ENCODE measurements around the gene TIMP2. TPM values are rescaled to one million over a fixed set of nuclear protein-coding genes. Genes with fewer than 3 reads are reported as not detected.

TIMP2 gene
- total RNA-seq, 2 donors from 2014 or later = 99.1 to 158 TPM

DNA sequence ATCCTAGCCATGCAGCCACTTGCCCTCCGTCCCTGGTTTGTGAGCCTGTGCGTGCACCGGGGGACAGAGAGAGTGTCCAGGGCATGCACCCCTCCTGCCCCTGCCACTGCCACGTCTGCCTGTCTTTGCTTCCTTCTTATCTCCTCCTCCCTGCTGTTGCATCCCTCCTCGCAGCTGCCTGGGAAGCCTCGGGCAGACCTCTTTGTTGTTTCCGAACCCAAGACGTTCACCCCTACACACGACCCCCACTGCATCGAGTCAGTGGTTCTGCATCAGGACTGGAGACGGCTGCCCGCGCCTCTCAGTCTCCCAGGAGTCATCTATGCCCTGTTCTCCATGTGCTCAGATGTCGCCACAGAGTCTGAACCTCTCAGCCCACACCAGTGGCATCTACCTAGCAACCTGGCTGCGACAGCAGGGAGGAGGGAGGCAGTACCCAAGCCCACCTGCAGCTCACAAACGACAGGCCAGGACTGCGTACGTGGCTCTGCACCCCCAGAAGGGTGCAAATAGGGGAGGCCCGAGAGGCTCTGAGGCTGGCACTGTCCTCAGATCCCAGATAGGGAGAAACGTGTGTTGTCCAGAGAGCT lies 5.2 kb downstream of the TIMP2 start:
- DNase-seq (ENCODE audit: low spot score) = no peak
- H3K27ac ChIP-seq = peak overlapping the region; percentile 29 to 91

DNA sequence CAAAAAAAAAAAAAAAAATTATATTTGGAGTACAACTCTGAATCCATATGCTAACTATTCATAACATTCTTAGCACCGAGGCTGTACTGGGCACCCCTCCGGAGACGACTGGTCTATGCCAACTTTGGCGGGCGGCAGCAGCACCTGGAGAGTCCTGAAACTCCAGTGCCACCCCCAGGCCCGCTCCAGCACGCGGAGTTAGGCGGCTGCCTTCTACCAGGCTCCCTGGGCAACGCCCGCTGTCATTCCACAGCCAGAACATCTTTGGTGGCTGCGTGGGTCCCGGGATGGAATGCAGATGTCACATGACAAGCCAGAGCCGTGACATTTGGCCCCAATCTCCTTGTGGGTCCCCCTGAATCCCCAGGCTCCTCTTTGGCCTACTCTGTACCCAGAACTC lies 6.2 kb downstream of the TIMP2 start:
- no peak for DNase-seq (ENCODE audit: low spot score)
- no peaks in the 10 kb centered on the region for H3K9me3 ChIP-seq
- H3K27ac ChIP-seq = peak overlapping the region; percentile 29 to 59
- no peaks in the 10 kb centered on the region for H3K27me3 ChIP-seq
- peaks cover 0 to 93% of the 10 kb centered on the region in 2 donors for H3K4me1 ChIP-seq
- H3K36me3 ChIP-seq = no peaks in the 10 kb centered on the region
- H3K4me3 ChIP-seq = no peak overlapping the region
- TF ChIP-seq, protein P1, sequence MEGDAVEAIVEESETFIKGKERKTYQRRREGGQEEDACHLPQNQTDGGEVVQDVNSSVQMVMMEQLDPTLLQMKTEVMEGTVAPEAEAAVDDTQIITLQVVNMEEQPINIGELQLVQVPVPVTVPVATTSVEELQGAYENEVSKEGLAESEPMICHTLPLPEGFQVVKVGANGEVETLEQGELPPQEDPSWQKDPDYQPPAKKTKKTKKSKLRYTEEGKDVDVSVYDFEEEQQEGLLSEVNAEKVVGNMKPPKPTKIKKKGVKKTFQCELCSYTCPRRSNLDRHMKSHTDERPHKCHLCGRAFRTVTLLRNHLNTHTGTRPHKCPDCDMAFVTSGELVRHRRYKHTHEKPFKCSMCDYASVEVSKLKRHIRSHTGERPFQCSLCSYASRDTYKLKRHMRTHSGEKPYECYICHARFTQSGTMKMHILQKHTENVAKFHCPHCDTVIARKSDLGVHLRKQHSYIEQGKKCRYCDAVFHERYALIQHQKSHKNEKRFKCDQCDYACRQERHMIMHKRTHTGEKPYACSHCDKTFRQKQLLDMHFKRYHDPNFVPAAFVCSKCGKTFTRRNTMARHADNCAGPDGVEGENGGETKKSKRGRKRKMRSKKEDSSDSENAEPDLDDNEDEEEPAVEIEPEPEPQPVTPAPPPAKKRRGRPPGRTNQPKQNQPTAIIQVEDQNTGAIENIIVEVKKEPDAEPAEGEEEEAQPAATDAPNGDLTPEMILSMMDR (IDR thresholded peaks at IDR 0.05) = no peak

More for the DNA sequence above, 5.2 kb downstream of the TIMP2 start:
- Histone ChIP-seq H3K9me3 (no peaks in the 10 kb centered on the region), H3K4me3 (no peak overlapping the region), H3K27me3 (no peaks in the 10 kb centered on the region), H3K36me3 (no peaks in the 10 kb centered on the region), H3K4me1 (peaks cover 0 to 91% of the 10 kb centered on the region in 2 donors)
- TF ChIP-seq, protein P1 (IDR thresholded peaks at IDR 0.05) = no peak

DNA sequence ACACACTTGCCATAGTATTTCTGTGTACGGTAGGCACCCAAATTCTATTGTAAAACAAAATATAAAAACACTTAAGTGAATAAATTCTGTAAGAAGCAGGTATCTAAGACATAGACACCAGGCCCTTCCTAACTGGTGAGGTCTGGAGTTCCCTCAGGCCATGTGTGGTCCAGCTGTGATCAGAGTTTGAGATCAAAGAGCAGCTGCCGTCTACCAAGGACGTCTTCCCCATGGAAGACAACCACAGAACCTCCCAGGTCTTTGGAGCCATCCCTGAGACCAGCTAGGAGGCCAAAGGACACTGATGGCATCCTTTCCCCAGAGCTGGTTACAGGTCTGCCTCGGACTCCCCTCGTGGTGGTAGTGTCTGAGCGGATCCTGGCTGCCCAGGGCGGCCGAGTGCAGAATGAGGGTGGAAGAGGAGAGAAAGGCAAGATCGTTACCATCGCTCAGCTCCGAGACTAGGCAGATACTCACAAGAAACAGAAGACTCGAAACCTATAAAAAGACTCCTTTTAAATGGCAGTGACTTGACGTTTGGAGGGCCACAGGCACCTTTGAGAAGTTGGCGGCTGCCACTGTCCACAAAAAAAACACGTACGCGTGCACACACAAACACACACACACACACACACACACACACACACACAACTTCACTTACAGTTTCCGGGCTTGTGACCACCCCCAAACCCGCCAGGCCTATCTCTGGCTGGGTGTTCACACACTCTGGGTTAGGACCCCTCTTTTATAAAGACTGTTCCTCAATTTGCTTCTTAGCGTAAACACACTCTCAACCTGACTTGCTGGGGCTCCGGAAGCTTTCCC lies 7.5 kb downstream of the TIMP2 start:
- Histone ChIP-seq H3K36me3 (no peaks in the 10 kb centered on the region), H3K27ac (peak overlapping the region in 1 of 2 donors; percentile 59), H3K27me3 (no peaks in the 10 kb centered on the region), H3K4me3 (no peak overlapping the region), H3K4me1 (peaks cover 0 to 80% of the 10 kb centered on the region in 2 donors), H3K9me3 (no peaks in the 10 kb centered on the region)
- no peak for DNase-seq (ENCODE audit: low spot score)
- TF ChIP-seq, protein P1 (IDR thresholded peaks at IDR 0.05) = no peak

DNA sequence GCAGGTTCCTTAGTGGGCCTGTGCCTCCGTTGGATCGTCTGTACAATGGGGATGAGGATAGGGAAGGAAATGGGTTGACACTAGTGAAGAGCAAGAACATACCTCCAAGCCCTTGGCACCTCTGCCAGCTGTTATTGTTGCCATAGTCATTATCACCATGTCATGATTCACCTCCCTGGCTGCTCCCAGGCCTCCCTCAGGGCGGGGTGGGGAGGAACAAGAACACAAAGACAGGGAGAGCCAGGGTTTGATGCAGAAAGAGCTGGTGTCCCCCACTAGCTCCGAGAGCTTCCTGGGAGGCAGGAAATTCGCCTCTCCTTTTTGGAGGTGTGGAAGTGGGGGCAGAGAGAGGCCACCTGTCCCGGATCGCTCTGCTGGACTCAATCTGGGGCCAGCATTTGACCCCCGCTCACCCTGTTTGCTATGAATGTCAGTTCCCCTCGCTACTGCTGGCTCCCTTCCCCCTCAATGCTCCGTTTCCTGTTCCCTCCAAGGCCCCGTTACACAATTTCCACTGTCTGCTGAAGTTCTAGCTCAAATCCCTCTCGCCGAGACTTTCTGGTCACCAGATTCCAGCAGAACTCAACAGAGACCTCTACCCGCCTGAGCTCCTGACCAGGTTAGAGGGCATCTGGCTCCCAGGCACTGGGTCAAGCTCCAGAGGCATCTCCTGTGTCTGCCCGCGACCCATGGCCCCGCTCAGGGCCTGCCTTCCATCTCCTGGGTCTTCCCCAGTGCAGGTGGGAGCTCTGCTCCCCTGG lies 9.1 kb downstream of the TIMP2 start:
- H3K36me3 ChIP-seq = no peaks in the 10 kb centered on the region
- peak overlapping the region; percentile 76 to 79 for H3K27ac ChIP-seq
- no peak overlapping the region for H3K4me3 ChIP-seq
- peaks cover 0 to 69% of the 10 kb centered on the region in 2 donors for H3K4me1 ChIP-seq
- H3K9me3 ChIP-seq = no peaks in the 10 kb centered on the region
- H3K27me3 ChIP-seq = no peaks in the 10 kb centered on the region
- DNase-seq (ENCODE audit: low spot score) = peak; percentile 78
- TF ChIP-seq, protein P1 (IDR thresholded peaks at IDR 0.05) = no peak

DNA sequence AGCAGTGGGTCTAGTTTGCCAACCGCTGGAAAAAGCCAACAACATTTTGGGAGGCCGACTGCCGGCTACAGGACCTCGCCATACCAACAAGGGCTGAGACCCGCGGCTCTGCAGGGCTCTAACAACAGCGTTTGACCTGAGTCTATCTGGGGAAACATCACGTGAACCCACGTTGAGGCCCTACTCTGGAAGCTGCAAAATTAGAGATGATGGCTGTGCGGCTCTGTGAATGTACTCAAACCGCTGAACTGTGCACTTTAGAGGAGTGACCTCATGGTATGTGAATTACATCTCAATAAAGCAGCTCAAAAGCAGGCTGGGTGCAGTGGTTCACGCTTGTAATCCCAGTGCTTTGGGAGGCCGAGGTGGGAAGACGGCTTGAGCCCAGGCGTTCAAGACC lies 12.1 kb downstream of the TIMP2 start:
- Histone ChIP-seq H3K27me3 (no peaks in the 10 kb centered on the region), H3K27ac (no peak overlapping the region), H3K4me3 (no peak overlapping the region), H3K36me3 (no peaks in the 10 kb centered on the region), H3K9me3 (no peaks in the 10 kb centered on the region), H3K4me1 (peaks cover 0 to 58% of the 10 kb centered on the region in 2 donors)
- TF ChIP-seq, protein P1 (IDR thresholded peaks at IDR 0.05) = no peak
- no peak for DNase-seq (ENCODE audit: low spot score)

Measured in right atrium auricular region (tissue), 2 donors.